SK-N-SH (cell line): ENCODE measurements around the gene APLP1. TPM values are rescaled to one million over a fixed set of nuclear protein-coding genes. Genes with fewer than 3 reads are reported as not detected.
"Not testable (repeated sequence)": the region's sequence is repeated elsewhere in the genome, so short reads cannot be mapped to it uniquely, and the experiment has no call there.

ENCODE experiments used
- CTCF ChIA-PET: fragments of 300-600, 350-600 bp; formaldehyde crosslinking; extraction: SDS; loops from one replicate; lab custom pipeline; 2021; lab: Yijun Ruan, JAX
- POLR2A ChIA-PET: fragments of 350-600 bp; sonication (Branson Sonifier 250); formaldehyde crosslinking; extraction: SDS; loops from one replicate; lab custom pipeline; 2020; ENCODE audit warnings: antibody characterized with exemption, inconsistent platforms; lab: Yijun Ruan, JAX
- DNase-seq: peaks from one replicate; pipeline ENCODE4 v3.0.0; 2012
- H2AFZ ChIP-seq: fragments of 200-600 bp; sonication (generic); 2 replicates; pipeline ENCODE4 v1.8.1; 2016; ENCODE audit warnings: antibody characterized with exemption, mild to moderate bottlenecking, low read depth
- H3F3A ChIP-seq: fragments of 200-600 bp; sonication (generic); replicated peaks from 2 replicates; pipeline ENCODE3; 2016; ENCODE audit warnings: antibody characterized with exemption, mild to moderate bottlenecking; ENCODE audit not compliant: insufficient read depth
- H3K27ac ChIP-seq, 2 experiments: fragments of 200-500 bp in 1 of 2; fragments of 200-600 bp in 1 of 2; sonication (Bioruptor generic) in 1 of 2; sonication (generic), shearing (Covaris generic) in 1 of 2; 2 replicates each; pipeline versions ENCODE4 v1.5.1 to v1.6.1; 2014 to 2016; ENCODE audit warnings: low read depth in 2 of 2, inconsistent platforms in 1 of 2, low read length in 1 of 2, mild to moderate bottlenecking in 1 of 2, mixed read lengths in 1 of 2
- H3K27me3 ChIP-seq: fragments of 200-600 bp; sonication (generic), shearing (Covaris generic); 2 replicates; pipeline ENCODE4 v1.6.1; 2016; ENCODE audit warnings: mixed run types; ENCODE audit not compliant: insufficient read depth
- H3K36me3 ChIP-seq, 2 experiments: fragments of 200-500 bp in 1 of 2; fragments of 200-600 bp in 1 of 2; sonication (Bioruptor generic) in 1 of 2; sonication (generic) in 1 of 2; replicated peaks in 1 of 2; 2 replicates each; pipeline versions ENCODE3 to v1.5.1; 2014 to 2016; ENCODE audit warnings: low read length in 1 of 2, mild to moderate bottlenecking in 1 of 2; ENCODE audit not compliant: insufficient read depth in 2 of 2, control insufficient read depth in 1 of 2
- H3K4me1 ChIP-seq, 2 experiments: fragments of 200-500 bp in 1 of 2; fragments of 200-600 bp in 1 of 2; sonication (Bioruptor generic) in 1 of 2; sonication (generic), shearing (Covaris generic) in 1 of 2; 2 replicates each; pipeline versions ENCODE4 v1.5.1 to v1.6.1; 2014 to 2016; ENCODE audit warnings: low read depth in 1 of 2, low read length in 1 of 2, mixed run types in 1 of 2; ENCODE audit not compliant: insufficient read depth in 2 of 2, control insufficient read depth in 1 of 2
- H3K4me2 ChIP-seq: fragments of 200-600 bp; sonication (generic), shearing (Covaris generic); 2 replicates; pipeline ENCODE4 v1.6.1; 2017; ENCODE audit warnings: mixed run types
- H3K4me3 ChIP-seq, 2 experiments: fragments of 200-500 bp in 1 of 2; fragments of 200-600 bp in 1 of 2; sonication (Bioruptor generic) in 1 of 2; sonication (generic), shearing (Covaris generic) in 1 of 2; 2 replicates each; pipeline versions ENCODE4 v1.5.1 to v1.8.1; 2014 to 2016; ENCODE audit warnings: low read depth in 2 of 2, inconsistent platforms in 1 of 2, low read length in 1 of 2, mild to moderate bottlenecking in 1 of 2, mixed read lengths in 1 of 2, moderate library complexity in 1 of 2
- H3K79me2 ChIP-seq: fragments of 200-600 bp; sonication (generic); 2 replicates; pipeline ENCODE4 v1.8.1; 2017; ENCODE audit warnings: mild to moderate bottlenecking; ENCODE audit not compliant: insufficient read depth
- H3K9ac ChIP-seq: fragments of 200-600 bp; sonication (generic); 2 replicates; pipeline ENCODE4 v1.6.1; 2017; ENCODE audit warnings: mixed run types
- H3K9me2 ChIP-seq: fragments of 200-600 bp; sonication (generic); 2 replicates; pipeline ENCODE4 v1.6.1; 2017; ENCODE audit warnings: mixed run types
- H3K9me3 ChIP-seq: fragments of 200-600 bp; sonication (generic); 2 replicates; pipeline ENCODE4 v1.6.1; 2017; ENCODE audit warnings: mixed run types, mild to moderate bottlenecking, moderate library complexity
- H4K20me1 ChIP-seq: fragments of 200-600 bp; sonication (generic); 2 replicates; pipeline ENCODE4 v1.6.1; 2017; ENCODE audit warnings: mild to moderate bottlenecking, mixed run types; ENCODE audit not compliant: insufficient read depth
- GABPA ChIP-seq: IDR thresholded peaks from 2 replicates; pipeline ENCODE4 v1.4.0; 2012; ENCODE audit warnings: low read depth, mild to moderate bottlenecking
- MXI1 ChIP-seq: IDR thresholded peaks from 2 replicates; pipeline ENCODE4 v1.6.1; 2012; ENCODE audit warnings: mild to moderate bottlenecking, low read depth, low read length, improper control_type of control experiment
- NRF1 ChIP-seq: IDR thresholded peaks from 2 replicates; pipeline ENCODE4 v1.6.1; 2012; ENCODE audit warnings: low read depth, mild to moderate bottlenecking, low read length
- PBX3 ChIP-seq: IDR thresholded peaks from 2 replicates; pipeline ENCODE4; 2012
- SIN3A ChIP-seq: IDR thresholded peaks from 2 replicates; pipeline ENCODE4 v1.6.1; 2012; ENCODE audit warnings: low read depth, mild to moderate bottlenecking, low read length, moderate library complexity, borderline replicate concordance
- USF1 ChIP-seq: IDR thresholded peaks from 2 replicates; pipeline ENCODE4 v1.4.0; 2012; ENCODE audit warnings: low read depth, borderline replicate concordance
- USF2 ChIP-seq: fragments of 150-350 bp; IDR thresholded peaks from 2 replicates; pipeline ENCODE4 v1.6.1; 2017; ENCODE audit warnings: antibody characterized with exemption, low read length, low read depth, borderline replicate concordance
- WGBS: methylation state at CpG from one replicate; pipeline ENCODE4 v1.1.6; 2017; ENCODE audit warnings: low lambda C conversion rate; 5-methylcytosine and 5-hydroxymethylcytosine counted together
- polyA plus RNA-seq, 3 experiments: library from polyadenylated mRNA; depleted of rRNA; stranded (reverse); fragments of >200 nt; gene quantifications; 2 replicates each; pipeline ENCODE4 v1.2.3, GENCODE V29; 2012
- TF ChIP-seq, protein P1 (sequence below): IDR thresholded peaks from 2 replicates; pipeline ENCODE4 v1.4.0; 2012; ENCODE audit warnings: low read depth

APLP1 gene
- polyA plus RNA-seq, 1 of the 3 experiments (the other 2 are of a cell fraction): 66.7 TPM

DNA sequence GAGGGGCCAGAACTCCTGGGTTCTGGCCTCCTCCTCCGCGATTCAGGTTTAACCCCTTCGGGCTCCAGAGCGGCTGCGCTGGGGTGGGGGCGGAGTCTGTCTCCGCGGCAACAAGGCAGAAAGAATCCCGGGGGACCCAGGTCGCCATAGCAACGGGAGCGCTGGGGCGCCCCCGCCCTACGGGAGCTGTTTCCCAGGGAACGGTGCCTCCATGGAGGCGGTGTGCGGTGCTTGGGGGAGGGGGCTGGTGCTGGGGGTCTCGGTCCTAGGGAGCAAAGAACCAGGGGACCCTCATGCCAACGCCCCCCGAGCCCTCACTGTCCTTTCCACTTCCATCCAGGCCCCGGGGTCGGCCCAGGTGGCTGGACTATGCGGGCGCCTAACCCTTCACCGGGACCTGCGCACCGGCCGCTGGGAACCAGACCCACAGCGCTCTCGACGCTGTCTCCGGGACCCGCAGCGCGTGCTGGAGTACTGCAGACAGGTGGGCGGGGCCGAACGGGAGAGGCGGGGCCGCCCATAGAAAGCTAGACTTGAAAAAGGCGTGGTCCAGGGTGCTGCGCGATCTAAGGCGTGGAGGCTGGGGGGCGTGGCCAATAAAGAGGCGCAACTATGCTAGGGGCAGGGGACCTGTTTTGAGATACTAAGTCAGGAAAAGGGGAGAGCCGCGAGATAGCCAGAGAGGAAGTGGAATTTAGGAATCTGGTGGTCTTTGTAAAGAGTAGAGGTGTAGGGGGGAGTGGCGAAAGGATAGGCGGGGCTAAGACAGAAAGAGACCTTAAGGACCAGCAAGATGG lies 1.2 kb downstream of the APLP1 start:
- Histone ChIP-seq H3K27me3 (no peaks in the 10 kb centered on the region), H3K27ac (peak overlapping the region in 1 of 2 experiments; percentile 75; a peak in 2 of 4 replicates), H3K9me2 (no peaks in the 10 kb centered on the region), H3K4me3 (peak overlapping the region; percentile 52 to 60), H3K9ac (no peak overlapping the region), H2AFZ (peak overlapping the region; percentile 76; the same call in 1 of the 2 replicates), H3K4me2 (peak overlapping the region; percentile 96), H3K79me2 (no peaks in the 10 kb centered on the region), H4K20me1 (no peaks in the 10 kb centered on the region), H3F3A (no peaks in the 10 kb centered on the region), H3K36me3 (no peaks in the 10 kb centered on the region), H3K4me1 (peaks cover 7 to 11% of the 10 kb centered on the region in 2 experiments; a peak in 2 of 4 replicates), H3K9me3 (no peaks in the 10 kb centered on the region)
- CTCF ChIA-PET: interaction anchor here (0.6 to 4.2 kb wide), 9 partner anchors 8 to 139 kb away, joined by 3 to 18 read pairs (median 4); partner anchors contain the start of genes NFKBID and NPHS1
- TF ChIP-seq, protein P1, sequence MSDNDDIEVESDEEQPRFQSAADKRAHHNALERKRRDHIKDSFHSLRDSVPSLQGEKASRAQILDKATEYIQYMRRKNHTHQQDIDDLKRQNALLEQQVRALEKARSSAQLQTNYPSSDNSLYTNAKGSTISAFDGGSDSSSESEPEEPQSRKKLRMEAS: peak; percentile 94
- TF ChIP-seq USF2 (no peak), MXI1 (peak; percentile 96), USF1 (no peak), GABPA (no peak), PBX3 (no peak), NRF1 (peak; percentile 39; the same call in 1 of the 2 replicates), SIN3A (0 out of 2 replicates have a peak, but pooled peaks have one; percentile 44)
- DNase-seq: peak; percentile 89
- POLR2A ChIA-PET: interaction anchor here (0.9 to 1.4 kb wide), 6 partner anchors 13 to 129 kb away, joined by 3 to 6 read pairs (median 4); partner anchors contain the start of gene KIRREL2
- WGBS: under 1% methylated on average over 34 of the region's 51 CpGs

DNA sequence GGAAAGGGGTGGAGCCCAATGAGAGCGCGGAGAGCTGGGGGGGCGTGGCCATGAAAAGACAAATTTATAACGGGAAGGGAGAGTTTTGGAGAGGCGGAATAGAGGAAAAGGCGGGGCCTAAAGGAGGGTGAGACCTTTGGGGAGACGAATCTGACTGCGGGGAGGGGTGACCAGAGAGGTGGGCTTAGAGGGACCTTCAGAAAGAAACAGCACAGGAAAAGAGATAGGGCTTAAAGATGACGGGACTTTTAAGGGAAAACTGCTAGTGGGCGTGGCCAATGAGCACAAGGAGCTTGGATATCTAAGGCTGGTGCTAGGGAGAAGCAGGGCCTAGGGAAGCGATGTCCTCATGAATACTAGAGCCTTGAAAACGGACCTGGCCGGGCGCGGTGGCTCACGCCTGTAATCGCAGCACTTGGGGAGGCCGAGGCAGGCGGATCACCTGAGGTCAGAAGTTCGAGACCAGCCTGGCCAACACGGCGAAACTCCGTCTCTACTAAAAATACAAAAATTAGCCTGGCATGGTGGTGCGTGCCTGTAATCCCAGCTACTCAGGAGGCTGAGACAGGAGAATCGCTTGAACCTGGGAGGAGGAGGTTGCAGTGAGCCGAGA lies 1.9 kb downstream of the APLP1 start:
- not testable (repeated sequence) for H3K27me3 ChIP-seq, H2AFZ ChIP-seq, H3K9me2 ChIP-seq, H3K79me2 ChIP-seq, H4K20me1 ChIP-seq, H3F3A ChIP-seq, H3K9me3 ChIP-seq, H3K9ac ChIP-seq, H3K36me3 ChIP-seq
- Histone ChIP-seq H3K4me1 (peaks cover 7 to 11% of the 10 kb centered on the region in 2 experiments; a peak in 2 of 4 replicates), H3K4me3 (peak overlapping the region; percentile 52 to 60; a peak in 3 of 4 replicates), H3K27ac (peak overlapping the region in 1 of 2 experiments; percentile 75; a peak in 1 of 4 replicates), H3K4me2 (peak overlapping the region; percentile 96)
- WGBS: 57% methylated on average over 26 of the region's 26 CpGs
- peak; percentile 83 for DNase-seq
- ChIA-PET CTCF (interaction anchor here (0.6 to 4.2 kb wide), 7 partner anchors 9 to 124 kb away, joined by 3 to 18 read pairs (median 4); partner anchors contain the start of genes NFKBID and NPHS1), POLR2A (interaction anchor here (0.9 to 1.3 kb wide), 4 partner anchors 14 to 113 kb away, joined by 3 to 6 read pairs (median 4); partner anchors contain the start of gene KIRREL2)
